WTC11 (cell line): ENCODE data around the gene GPD1L. TPM values are rescaled to one million over a fixed set of nuclear protein-coding genes. Genes with fewer than 3 reads are reported as not detected.

Experiments used
- ATAC-seq: fragments of 200-7000 bp; cut with Tn5 transposase; 2 replicates; pipeline ENCODE4 v1.10.0; 2021; ENCODE audit warnings: mild to moderate bottlenecking, moderate library complexity
- Bru-seq: library from RNA; stranded (reverse); fragments of 400-500 nt; gene quantifications from one replicate; lab custom pipeline; 2021; lab: Mats Ljungman, UMichigan
- CTCF ChIA-PET: fragments of 300-600 bp; sonication (Branson Sonifier 250); formaldehyde crosslinking; loops from one replicate; lab custom pipeline; 2021; ENCODE audit warnings: antibody characterized with exemption; lab: Charles Lee
- POLR2A ChIA-PET: fragments of 350-600 bp; sonication (Branson Sonifier 250); formaldehyde crosslinking; loops from one replicate; lab custom pipeline; 2021; ENCODE audit warnings: antibody characterized with exemption; lab: Charles Lee
- DNase-seq: peaks from one replicate; pipeline ENCODE4 v3.0.0; 2021; ENCODE audit warnings: low spot score
- H3K27ac Mint-ChIP-seq: 2 replicates; pipeline ENCODE4 v1.8.0; 2021; ENCODE audit warnings: mixed read lengths
- H3K27me3 Mint-ChIP-seq: 2 replicates; pipeline ENCODE4 v1.8.0; 2021; ENCODE audit warnings: low read depth, mild to moderate bottlenecking, moderate library complexity, mixed read lengths
- H3K36me3 Mint-ChIP-seq: 2 replicates; pipeline ENCODE4 v1.8.0; 2021; ENCODE audit warnings: mixed read lengths
- H3K4me1 Mint-ChIP-seq: 2 replicates; pipeline ENCODE4 v1.8.0; 2022; ENCODE audit warnings: mixed read lengths
- H3K4me3 Mint-ChIP-seq: 2 replicates; pipeline ENCODE4 v1.8.0; 2021; ENCODE audit warnings: mild to moderate bottlenecking, moderate library complexity, mixed read lengths
- H3K9me3 Mint-ChIP-seq: 2 replicates; pipeline ENCODE4 v1.8.0; 2021; ENCODE audit warnings: mixed read lengths
- CBFB ChIP-seq: sonication (generic); formaldehyde crosslinking; IDR thresholded peaks from 2 replicates; pipeline ENCODE4 v1.8.1; 2022; ENCODE audit warnings: mild to moderate bottlenecking, low read depth, missing genetic modification reagents
- ETV6 ChIP-seq: sonication (generic); formaldehyde crosslinking; IDR thresholded peaks from 2 replicates; pipeline ENCODE4 v1.8.1; 2022; ENCODE audit warnings: mild to moderate bottlenecking, missing genetic modification reagents
- FOXK1 ChIP-seq: sonication (generic); formaldehyde crosslinking; IDR thresholded peaks from 2 replicates; pipeline ENCODE4 v1.8.0; 2022; ENCODE audit warnings: mild to moderate bottlenecking, moderate library complexity, missing genetic modification reagents
- FOXP1 ChIP-seq: sonication (generic); formaldehyde crosslinking; IDR thresholded peaks from 2 replicates; pipeline ENCODE4 v1.8.0; 2022; ENCODE audit warnings: missing genetic modification reagents, mild to moderate bottlenecking, moderate library complexity, borderline replicate concordance
- GABPB1 ChIP-seq: sonication (generic); formaldehyde crosslinking; IDR thresholded peaks from 2 replicates; pipeline ENCODE4 v1.8.1; 2023; ENCODE audit warnings: mild to moderate bottlenecking, missing genetic modification reagents
- GRHL2 ChIP-seq: fragments of 250-450 bp; sonication (Bioruptor Pico); IDR thresholded peaks from 2 replicates; pipeline ENCODE4 v1.8.0; 2022; ENCODE audit warnings: mild to moderate bottlenecking, moderate library complexity; ENCODE audit not compliant: insufficient replicate concordance, severe bottlenecking
- JUN ChIP-seq: sonication (generic); formaldehyde crosslinking; IDR thresholded peaks from 2 replicates; pipeline ENCODE4 v1.8.0; 2023; ENCODE audit warnings: mild to moderate bottlenecking, missing genetic modification reagents
- MAX ChIP-seq: sonication (generic); formaldehyde crosslinking; IDR thresholded peaks from 2 replicates; pipeline ENCODE4 v1.8.0; 2022; ENCODE audit warnings: mild to moderate bottlenecking, missing genetic modification reagents
- NFE2L1 ChIP-seq: sonication (generic); formaldehyde crosslinking; IDR thresholded peaks from 2 replicates; pipeline ENCODE4 v1.8.1; 2023; ENCODE audit warnings: missing genetic modification reagents
- NFYB ChIP-seq: sonication (generic); formaldehyde crosslinking; conservative IDR thresholded peaks from 2 replicates; pipeline ENCODE4 v1.8.0; 2022; ENCODE audit warnings: low read depth, missing genetic modification reagents
- OVOL2 ChIP-seq: fragments of 250-450 bp; sonication (Bioruptor Pico); IDR thresholded peaks from 2 replicates; pipeline ENCODE4 v1.9.0; 2021; ENCODE audit warnings: mild to moderate bottlenecking, borderline replicate concordance
- RORB ChIP-seq: fragments of 250-450 bp; sonication (Bioruptor Pico); IDR thresholded peaks from 2 replicates; pipeline ENCODE4 v1.9.0; 2021; ENCODE audit warnings: mild to moderate bottlenecking
- SMAD3 ChIP-seq: sonication (generic); formaldehyde crosslinking; IDR thresholded peaks from 2 replicates; pipeline ENCODE4 v1.8.0; 2022; ENCODE audit warnings: missing genetic modification reagents, mild to moderate bottlenecking, borderline replicate concordance
- SOX15 ChIP-seq: fragments of 250-450 bp; sonication (Bioruptor Pico); IDR thresholded peaks from 2 replicates; pipeline ENCODE4 v1.9.0; 2021; ENCODE audit warnings: mild to moderate bottlenecking
- SP1 ChIP-seq: sonication (generic); formaldehyde crosslinking; conservative IDR thresholded peaks from 2 replicates; pipeline ENCODE4 v1.8.1; 2022; ENCODE audit warnings: missing genetic modification reagents
- TEAD4 ChIP-seq: sonication (generic); formaldehyde crosslinking; IDR thresholded peaks from 2 replicates; pipeline ENCODE4 v1.8.0; 2022; ENCODE audit warnings: mild to moderate bottlenecking, missing genetic modification reagents
- TP53 ChIP-seq: sonication (generic); formaldehyde crosslinking; IDR thresholded peaks from 2 replicates; pipeline ENCODE4 v1.8.1; 2023; ENCODE audit warnings: mild to moderate bottlenecking, missing genetic modification reagents
- USF1 ChIP-seq: sonication (generic); formaldehyde crosslinking; IDR thresholded peaks from 2 replicates; pipeline ENCODE4 v1.8.0; 2022; ENCODE audit warnings: mild to moderate bottlenecking, missing genetic modification reagents
- USF2 ChIP-seq: sonication (generic); formaldehyde crosslinking; IDR thresholded peaks from 2 replicates; pipeline ENCODE4 v1.8.1; 2023; ENCODE audit warnings: mild to moderate bottlenecking, missing genetic modification reagents, moderate library complexity
- ZNF138 ChIP-seq: sonication (generic); formaldehyde crosslinking; conservative IDR thresholded peaks from 2 replicates; pipeline ENCODE4 v1.8.1; 2022; ENCODE audit warnings: mild to moderate bottlenecking, moderate library complexity, missing genetic modification reagents
- ZNF232 ChIP-seq: sonication (generic); formaldehyde crosslinking; IDR thresholded peaks from 2 replicates; pipeline ENCODE4 v1.8.0; 2022; ENCODE audit warnings: mild to moderate bottlenecking, missing genetic modification reagents
- ZNF263 ChIP-seq: sonication (generic); formaldehyde crosslinking; IDR thresholded peaks from 2 replicates; pipeline ENCODE4 v1.8.1; 2022; ENCODE audit warnings: low read depth, mild to moderate bottlenecking, moderate library complexity, missing genetic modification reagents
- ZNF416 ChIP-seq: fragments of 250-450 bp; sonication (Bioruptor Pico); IDR thresholded peaks from 2 replicates; pipeline ENCODE4 v1.9.0; 2021; ENCODE audit warnings: mild to moderate bottlenecking, inconsistent platforms
- ZNF423 ChIP-seq: fragments of 250-450 bp; sonication (Bioruptor Pico); IDR thresholded peaks from 2 replicates; pipeline ENCODE4 v2.1.2; 2022; ENCODE audit warnings: mild to moderate bottlenecking, moderate library complexity
- ZSCAN18 ChIP-seq: fragments of 250-450 bp; sonication (Bioruptor Pico); IDR thresholded peaks from 2 replicates; pipeline ENCODE4 v2.1.2; 2022; ENCODE audit warnings: mild to moderate bottlenecking, moderate library complexity
- long read RNA-seq, 3 experiments: library from RNA in 1 of 3; library from capped mRNA in 1 of 3; library from polyadenylated mRNA in 1 of 3; unstranded in 2 of 3; stranded (forward) in 1 of 3; transcript quantifications; one replicate each; pipeline ENCODE4 v2.0.0, GENCODE V29; 2021
- total RNA-seq: library from RNA; stranded (reverse); gene quantifications from 3 replicates; pipeline ENCODE4 v1.2.3, GENCODE V29; 2021
- TF ChIP-seq, protein P1 (sequence below): sonication (generic); formaldehyde crosslinking; IDR thresholded peaks from 2 replicates; pipeline ENCODE4 v1.8.0; 2023; ENCODE audit warnings: missing genetic modification reagents
- TF ChIP-seq, protein P2 (sequence below): fragments of 250-450 bp; sonication (Bioruptor Pico); IDR thresholded peaks from 2 replicates; pipeline ENCODE4 v1.8.0; 2021; ENCODE audit warnings: mild to moderate bottlenecking
- TF ChIP-seq, protein P3 (sequence below): sonication (generic); formaldehyde crosslinking; IDR thresholded peaks from 2 replicates; pipeline ENCODE4 v1.8.0; 2022; ENCODE audit warnings: missing genetic modification reagents

GPD1L gene
- total RNA-seq (4.7 to 5.8 TPM (median 4.7 TPM) in 3 replicates), Bru-seq, nascent RNA (percentile 41 among the genes with signal in this experiment)
- long read RNA-seq, experiment 1, full-length matches to known transcripts, result 19 of 26 reads
- long read RNA-seq, experiment 1, partial matches to known transcripts, result 0 of 26 reads
- long read RNA-seq, experiment 1, other reads (novel, unspliced or antisense), result 7 of 26 reads
- long read RNA-seq, experiment 2, full-length matches to known transcripts, result 7 of 12 reads
- long read RNA-seq, experiment 2, partial matches to known transcripts, result 1 of 12 reads
- long read RNA-seq, experiment 2, other reads (novel, unspliced or antisense), result 4 of 12 reads
- long read RNA-seq, experiment 3, partial matches to known transcripts, result 0 of 5 reads
- long read RNA-seq, experiment 3, other reads (novel, unspliced or antisense), result 5 of 5 reads

DNA sequence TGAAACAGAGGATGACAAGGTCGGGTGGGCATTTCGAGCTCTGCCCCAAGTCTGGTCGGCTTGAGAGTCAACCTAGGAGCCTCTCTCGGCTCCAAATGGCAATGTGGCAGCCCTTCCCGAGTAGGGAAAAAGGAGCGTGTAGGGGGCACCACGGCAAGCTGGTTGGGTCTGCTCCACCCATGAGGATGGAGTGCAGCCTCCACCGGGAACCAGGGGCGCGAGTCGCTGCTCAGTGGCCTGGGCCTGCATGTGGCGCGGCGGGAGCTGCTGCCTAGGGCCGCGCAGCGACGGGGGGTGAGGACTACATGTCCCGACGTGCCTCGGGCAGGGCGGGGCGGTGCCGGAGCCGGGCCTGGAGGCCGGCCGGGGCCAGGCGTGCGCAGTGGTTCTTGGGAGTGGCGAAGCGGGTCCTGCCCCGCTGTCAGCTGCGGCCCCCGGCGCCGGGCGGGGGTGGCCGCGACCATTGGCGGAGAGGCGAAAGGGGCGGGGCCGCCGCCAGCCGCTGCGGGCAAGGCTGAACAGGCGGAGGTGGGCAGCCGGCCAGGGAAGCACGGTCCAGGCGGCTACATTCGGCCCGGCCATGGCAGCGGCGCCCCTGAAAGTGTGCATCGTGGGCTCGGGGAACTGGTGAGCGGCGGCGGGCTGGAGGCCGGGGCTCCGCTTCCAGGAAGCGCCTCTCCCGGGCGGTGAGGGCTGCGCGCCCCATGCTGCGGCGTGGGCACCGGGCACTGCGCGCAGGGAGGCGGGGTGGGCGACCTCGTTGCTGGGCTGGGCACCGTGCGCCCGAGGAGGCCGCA lies at the start of gene GPD1L:
TSS of gene GPD1L (plus strand) at position 489 of the 797 bp plus-strand sequence. CDS start at position 581, 92 bp downstream.
- H3K27ac Mint-ChIP-seq, result no peak within 1 kb of the TSS
- H3K36me3 Mint-ChIP-seq, result peaks cover 19% of the 10 kb centered on the region
- H3K9me3 Mint-ChIP-seq, result peaks cover 27% of the 10 kb centered on the region
- H3K27me3 Mint-ChIP-seq, result peaks cover 39% of the 10 kb centered on the region
- CTCF ChIA-PET, result interaction anchor here (1.1 to 1.2 kb wide), 2 partner anchors 48 to 268 kb away, joined by 4 read pairs; no protein-coding TSS in a partner anchor
- H3K4me3 Mint-ChIP-seq, result peak within 1 kb of the TSS; percentile 91
- POLR2A ChIA-PET, result no interaction called here
- DNase-seq (peak; percentile 95), ATAC-seq (peak; percentile 99)
- peaks cover 9% of the 10 kb centered on the region for H3K4me1 Mint-ChIP-seq
- TF ChIP-seq TP53 (CRISPR knock-in tag), result 0 out of 2 replicates have a peak, but pooled peaks have one; percentile 47
- TF ChIP-seq ZNF416, result no peak
- no peak for TF ChIP-seq NFYB (CRISPR knock-in tag)
- 0 out of 2 replicates have a peak, but pooled peaks have one; percentile 44 for TF ChIP-seq ZNF138 (CRISPR knock-in tag)
- no peak for TF ChIP-seq RORB
- TF ChIP-seq ZNF232 (CRISPR knock-in tag), result 0 out of 2 replicates have a peak, but pooled peaks have one; percentile 7
- TF ChIP-seq, protein P1, sequence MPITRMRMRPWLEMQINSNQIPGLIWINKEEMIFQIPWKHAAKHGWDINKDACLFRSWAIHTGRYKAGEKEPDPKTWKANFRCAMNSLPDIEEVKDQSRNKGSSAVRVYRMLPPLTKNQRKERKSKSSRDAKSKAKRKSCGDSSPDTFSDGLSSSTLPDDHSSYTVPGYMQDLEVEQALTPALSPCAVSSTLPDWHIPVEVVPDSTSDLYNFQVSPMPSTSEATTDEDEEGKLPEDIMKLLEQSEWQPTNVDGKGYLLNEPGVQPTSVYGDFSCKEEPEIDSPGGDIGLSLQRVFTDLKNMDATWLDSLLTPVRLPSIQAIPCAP, result peak; percentile 73; the same call in 1 of the 2 replicates
- TF ChIP-seq TEAD4 (CRISPR knock-in tag), result no peak
- TF ChIP-seq, protein P2, sequence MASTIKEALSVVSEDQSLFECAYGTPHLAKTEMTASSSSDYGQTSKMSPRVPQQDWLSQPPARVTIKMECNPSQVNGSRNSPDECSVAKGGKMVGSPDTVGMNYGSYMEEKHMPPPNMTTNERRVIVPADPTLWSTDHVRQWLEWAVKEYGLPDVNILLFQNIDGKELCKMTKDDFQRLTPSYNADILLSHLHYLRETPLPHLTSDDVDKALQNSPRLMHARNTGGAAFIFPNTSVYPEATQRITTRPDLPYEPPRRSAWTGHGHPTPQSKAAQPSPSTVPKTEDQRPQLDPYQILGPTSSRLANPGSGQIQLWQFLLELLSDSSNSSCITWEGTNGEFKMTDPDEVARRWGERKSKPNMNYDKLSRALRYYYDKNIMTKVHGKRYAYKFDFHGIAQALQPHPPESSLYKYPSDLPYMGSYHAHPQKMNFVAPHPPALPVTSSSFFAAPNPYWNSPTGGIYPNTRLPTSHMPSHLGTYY, result no peak
- peak; percentile 24; the same call in 1 of the 2 replicates for TF ChIP-seq FOXK1 (CRISPR knock-in tag)
- TF ChIP-seq SOX15 (CRISPR knock-in tag), result no peak
- TF ChIP-seq OVOL2 (CRISPR knock-in tag), result no peak
- TF ChIP-seq ZNF263 (CRISPR knock-in tag), result 0 out of 2 replicates have a peak, but pooled peaks have one; percentile 36
- no peak for TF ChIP-seq NFE2L1 (CRISPR knock-in tag)
- TF ChIP-seq SMAD3, result no peak
- TF ChIP-seq ZNF423, result 0 out of 2 replicates have a peak, but pooled peaks have one; percentile 5
- no peak for TF ChIP-seq USF1 (CRISPR knock-in tag)
- TF ChIP-seq GABPB1 (CRISPR knock-in tag), result peak; percentile 34; the same call in 1 of the 2 replicates
- no peak for TF ChIP-seq CBFB
- TF ChIP-seq ETV6 (CRISPR knock-in tag), result no peak
- TF ChIP-seq, protein P3, sequence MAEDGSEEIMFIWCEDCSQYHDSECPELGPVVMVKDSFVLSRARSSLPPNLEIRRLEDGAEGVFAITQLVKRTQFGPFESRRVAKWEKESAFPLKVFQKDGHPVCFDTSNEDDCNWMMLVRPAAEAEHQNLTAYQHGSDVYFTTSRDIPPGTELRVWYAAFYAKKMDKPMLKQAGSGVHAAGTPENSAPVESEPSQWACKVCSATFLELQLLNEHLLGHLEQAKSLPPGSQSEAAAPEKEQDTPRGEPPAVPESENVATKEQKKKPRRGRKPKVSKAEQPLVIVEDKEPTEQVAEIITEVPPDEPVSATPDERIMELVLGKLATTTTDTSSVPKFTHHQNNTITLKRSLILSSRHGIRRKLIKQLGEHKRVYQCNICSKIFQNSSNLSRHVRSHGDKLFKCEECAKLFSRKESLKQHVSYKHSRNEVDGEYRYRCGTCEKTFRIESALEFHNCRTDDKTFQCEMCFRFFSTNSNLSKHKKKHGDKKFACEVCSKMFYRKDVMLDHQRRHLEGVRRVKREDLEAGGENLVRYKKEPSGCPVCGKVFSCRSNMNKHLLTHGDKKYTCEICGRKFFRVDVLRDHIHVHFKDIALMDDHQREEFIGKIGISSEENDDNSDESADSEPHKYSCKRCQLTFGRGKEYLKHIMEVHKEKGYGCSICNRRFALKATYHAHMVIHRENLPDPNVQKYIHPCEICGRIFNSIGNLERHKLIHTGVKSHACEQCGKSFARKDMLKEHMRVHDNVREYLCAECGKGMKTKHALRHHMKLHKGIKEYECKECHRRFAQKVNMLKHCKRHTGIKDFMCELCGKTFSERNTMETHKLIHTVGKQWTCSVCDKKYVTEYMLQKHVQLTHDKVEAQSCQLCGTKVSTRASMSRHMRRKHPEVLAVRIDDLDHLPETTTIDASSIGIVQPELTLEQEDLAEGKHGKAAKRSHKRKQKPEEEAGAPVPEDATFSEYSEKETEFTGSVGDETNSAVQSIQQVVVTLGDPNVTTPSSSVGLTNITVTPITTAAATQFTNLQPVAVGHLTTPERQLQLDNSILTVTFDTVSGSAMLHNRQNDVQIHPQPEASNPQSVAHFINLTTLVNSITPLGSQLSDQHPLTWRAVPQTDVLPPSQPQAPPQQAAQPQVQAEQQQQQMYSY (CRISPR knock-in tag), result no peak
- no peak for TF ChIP-seq FOXP1 (CRISPR knock-in tag)
- peak; percentile 52; the same call in 1 of the 2 replicates for TF ChIP-seq USF2
- TF ChIP-seq ZSCAN18 (CRISPR knock-in tag), result no peak
- TF ChIP-seq SP1 (CRISPR knock-in tag), result peak; percentile 94
- peak; percentile 59; the same call in 1 of the 2 replicates for TF ChIP-seq MAX (CRISPR knock-in tag)
- TF ChIP-seq GRHL2 (CRISPR knock-in tag), result no peak
- TF ChIP-seq JUN, result no peak
